RPMI8226 (cell line): ENCODE results near the gene MMP25.
"Not testable (repeated sequence)": the region's sequence is repeated elsewhere in the genome, so short reads cannot be mapped to it uniquely, and the experiment has no call there.

Experiments
- DNase-seq: peaks from one replicate; pipeline ENCODE4 v3.0.0-alpha.2; 2015

Gene MMP25

DNA sequence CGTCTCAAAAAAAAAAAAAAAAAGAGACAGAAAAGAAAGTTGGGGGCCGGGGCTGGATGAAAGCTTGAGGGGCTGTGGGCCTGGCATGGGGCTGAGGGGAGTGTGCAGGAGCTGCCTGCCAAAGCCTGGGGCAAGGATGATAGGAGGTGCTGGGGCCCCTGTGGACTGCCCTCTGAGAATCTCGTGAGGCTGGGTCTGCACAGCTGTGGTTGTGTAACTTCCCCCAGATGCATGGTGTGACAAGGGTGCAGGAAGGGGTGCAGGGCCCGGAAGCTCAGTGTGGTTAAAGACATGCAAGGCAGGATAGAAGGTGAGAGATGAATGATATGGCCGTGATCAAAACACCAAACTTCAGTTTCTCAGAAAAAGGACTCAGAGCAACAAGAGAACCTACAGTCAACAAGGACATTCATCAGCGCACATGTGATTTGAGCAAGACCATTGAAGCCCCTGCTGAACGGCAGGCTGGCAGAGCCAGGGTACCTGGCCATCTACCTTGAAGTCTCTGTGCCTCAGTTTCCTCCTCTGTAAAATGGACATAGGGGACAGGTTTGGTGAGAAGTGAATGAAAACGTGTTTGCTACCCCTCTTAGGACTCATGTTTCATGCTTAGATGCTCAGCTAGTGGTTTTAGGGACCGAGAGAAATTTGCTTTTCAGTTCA, 28.6 kb downstream of the MMP25 start:
- peak; percentile 40 for DNase-seq

DNA sequence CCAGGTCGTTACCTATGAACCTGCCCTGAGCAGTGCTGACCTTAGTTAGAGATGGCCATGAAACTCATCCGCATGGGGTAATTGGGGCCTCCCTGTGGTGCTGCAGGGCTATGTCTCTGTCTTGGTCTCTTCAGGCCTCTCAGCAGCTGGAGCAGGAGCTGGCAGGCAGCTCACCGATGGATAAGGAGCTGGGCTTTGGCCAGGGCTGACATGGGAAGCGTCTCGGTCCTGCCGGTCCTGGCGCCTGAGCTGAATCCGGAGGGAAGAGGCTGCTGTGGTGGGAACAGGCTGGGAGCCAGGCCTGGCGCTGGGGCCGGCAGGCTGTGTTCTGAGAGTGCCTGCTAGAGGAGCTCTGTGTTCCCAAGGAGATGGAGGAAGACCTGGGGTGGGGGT, 29.2 kb downstream of the MMP25 start:
- DNase-seq = no peak

DNA sequence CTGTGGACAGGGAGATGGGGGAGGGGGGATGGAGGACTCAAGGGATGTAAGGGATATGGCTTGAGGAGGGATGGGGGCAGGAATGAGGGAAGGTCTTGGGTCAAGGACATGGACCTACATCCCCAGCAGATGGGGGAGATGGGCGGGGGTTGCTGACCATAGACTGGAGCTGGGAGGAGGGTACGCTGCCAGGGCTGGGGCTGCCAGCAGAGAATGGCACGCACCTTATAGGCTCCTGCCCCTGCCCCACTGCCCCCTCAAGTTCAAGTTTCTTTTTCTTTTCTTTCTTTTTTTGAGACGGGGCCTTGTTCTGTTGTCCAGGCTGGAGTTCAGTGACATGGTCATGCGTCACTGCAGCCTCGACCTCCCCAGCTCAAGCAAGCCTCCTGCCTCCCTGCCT, 29.6 kb downstream of the MMP25 start:
- not testable (repeated sequence) for DNase-seq

DNA sequence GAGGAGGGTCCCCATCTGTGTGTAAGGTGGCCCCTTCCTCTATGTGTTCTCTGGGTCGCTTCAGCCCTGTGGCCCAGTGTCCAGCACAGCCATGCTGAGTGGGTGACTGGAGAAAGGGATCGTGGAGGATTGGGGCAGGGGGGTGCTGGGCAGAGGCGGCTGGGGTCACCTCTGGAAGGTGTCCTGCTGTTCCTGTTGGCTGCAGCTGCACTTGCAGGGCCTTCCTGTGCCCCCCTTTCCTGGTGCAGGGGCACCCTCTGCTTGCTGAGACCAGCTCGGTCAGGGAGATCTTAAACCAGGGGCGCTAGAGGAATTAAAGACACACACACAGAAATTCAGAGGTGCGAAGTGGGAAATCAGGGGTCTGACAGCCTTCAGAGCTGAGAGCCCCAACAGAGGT, 30.2 kb downstream of the MMP25 start:
- no peak for DNase-seq

DNA sequence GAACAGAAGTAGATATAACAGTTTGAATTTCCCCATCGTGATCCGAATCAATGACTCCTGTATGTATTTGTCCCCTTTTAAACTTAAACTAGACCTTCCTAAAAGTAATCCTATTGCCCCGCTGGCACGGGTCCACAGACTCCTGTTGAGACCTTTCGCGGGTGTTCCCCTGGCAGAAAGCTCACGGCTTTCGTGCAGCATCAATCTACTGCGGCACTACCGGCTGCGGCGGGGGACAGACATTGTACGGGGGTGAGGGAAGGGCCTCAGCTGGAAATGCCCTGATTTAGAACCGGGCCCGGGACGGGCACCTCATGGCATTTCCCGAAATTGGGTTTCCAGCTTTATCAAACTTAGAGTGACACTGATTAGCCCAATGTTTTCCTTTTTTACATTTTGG, 33.7 kb downstream of the MMP25 start:
- no peak for DNase-seq

DNA sequence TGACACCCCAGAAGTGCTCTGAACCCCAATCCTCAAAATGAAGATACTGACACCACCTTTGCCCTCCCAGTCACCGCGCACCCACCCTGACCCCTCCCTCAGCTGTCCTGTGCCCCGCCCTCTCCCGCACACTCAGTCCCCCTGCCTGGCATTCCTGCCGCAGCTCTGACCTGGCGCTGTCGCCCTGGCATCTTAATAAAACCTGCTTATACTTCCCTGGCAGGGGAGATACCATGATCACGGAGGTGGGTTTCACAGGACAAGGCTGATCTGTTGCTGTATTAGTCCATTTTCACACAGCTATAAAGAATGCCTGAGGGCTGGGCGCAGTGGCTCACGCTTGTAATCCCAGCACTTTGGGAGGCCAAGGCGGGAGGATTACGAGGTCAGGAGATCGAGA, 35.6 kb downstream of the MMP25 start:
- not testable (repeated sequence) for DNase-seq

DNA sequence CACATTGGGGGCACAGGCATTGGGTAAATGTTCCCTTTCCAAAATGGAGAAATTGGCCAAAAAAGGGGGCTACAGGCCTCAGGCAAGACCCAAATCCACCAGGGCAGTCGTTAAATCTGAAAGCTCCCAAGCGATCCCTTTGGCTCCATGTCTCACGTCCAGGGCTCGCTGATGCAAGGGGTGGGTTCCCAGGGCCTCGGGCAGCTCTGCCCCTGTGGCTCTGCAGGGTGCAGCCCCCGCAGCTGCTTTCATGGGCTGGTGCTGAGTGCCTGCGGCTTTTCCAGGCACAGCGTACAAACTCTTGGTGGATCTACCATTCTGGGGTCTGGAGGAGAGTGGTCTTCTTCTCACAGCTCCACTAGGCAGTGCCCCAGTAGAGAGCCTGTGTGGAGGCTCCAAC, 37.0 kb downstream of the MMP25 start:
- not testable (repeated sequence) for DNase-seq

DNA sequence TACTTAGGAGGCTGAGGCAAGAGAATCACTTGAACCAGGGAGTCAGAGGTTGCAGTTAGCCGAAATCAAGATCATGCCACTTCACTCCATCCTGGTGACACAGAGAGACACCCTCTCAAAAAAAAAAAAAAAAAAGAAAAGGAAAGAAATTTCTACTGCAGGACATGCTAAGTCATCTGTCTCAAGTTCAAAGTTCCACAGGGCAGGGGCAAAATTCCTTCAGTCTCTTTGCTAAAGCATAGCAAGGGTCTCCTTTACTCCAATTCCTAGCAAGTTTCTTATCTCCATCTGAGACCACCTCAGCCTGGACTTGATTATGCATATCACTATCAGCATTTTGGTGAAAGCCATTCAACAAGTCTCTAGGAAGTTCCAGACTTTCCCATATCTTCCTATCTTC, 38.1 kb downstream of the MMP25 start:
- DNase-seq = no peak

DNA sequence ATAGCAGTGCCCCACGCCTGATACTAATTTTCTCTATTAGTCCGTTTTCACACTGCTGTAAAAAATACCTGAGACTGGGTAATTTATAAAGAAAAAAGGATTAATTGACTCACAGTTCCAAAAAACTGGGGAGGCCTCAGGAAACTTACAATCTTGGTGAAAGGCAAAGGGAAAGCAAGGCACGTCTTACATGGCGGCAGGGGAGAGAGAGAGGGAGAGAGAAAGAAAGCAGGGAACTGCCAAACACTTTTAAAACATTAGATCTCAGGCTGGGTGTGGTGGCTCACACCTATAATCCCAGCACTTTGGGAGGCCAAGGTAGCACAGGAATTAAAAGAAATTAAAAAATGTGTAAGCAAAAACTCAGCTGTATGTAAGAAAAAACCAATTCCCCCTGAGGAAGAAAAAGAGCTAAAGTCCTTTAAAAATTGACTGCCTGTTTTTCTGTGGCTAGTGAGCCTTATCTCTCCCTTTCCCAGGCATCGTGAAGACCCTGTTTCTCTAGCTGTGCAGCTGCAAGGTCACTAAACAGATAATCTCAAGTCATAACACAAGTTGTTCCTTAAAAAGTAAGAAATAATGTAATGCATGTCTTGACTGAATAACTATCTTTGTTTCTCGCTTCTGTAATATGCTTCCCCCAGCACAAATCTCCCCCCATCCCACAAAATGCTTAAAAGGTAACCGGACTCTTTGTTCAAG, 38.8 kb downstream of the MMP25 start:
- no peak for DNase-seq

DNA sequence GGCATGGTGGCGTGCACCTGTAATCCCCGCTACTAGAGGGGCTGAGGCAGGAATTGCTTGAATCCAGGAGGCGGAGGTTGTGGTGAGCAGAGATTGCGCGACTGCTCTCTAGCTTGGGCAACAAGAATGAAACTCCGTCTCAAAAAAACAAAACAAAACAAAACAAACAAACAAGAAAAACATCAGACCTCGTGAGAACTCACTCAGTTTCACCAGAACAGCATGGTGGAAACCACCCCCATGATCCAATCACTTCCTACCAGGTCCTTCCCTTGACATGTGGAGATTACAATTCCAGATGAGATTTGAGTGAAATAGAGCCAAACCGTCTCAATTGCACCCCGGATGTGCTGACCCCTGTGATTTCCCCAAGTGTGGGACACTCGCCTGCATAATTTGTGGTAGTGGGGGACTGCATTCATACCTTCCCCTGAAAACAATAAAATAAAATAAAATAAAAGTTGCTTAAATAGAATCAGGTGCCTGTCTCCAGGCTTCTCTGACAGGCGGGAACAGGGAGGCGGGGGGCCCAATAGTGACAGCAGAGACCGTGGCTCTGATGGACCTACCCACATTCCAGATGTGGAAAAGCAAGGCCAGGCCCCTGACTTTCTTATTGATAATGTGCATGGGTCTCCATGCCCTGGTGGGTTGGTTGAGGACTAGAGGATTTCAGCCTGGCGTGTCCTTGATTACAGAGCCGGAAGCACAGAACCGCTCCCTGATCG, 39.7 kb downstream of the MMP25 start:
- no peak for DNase-seq

DNA sequence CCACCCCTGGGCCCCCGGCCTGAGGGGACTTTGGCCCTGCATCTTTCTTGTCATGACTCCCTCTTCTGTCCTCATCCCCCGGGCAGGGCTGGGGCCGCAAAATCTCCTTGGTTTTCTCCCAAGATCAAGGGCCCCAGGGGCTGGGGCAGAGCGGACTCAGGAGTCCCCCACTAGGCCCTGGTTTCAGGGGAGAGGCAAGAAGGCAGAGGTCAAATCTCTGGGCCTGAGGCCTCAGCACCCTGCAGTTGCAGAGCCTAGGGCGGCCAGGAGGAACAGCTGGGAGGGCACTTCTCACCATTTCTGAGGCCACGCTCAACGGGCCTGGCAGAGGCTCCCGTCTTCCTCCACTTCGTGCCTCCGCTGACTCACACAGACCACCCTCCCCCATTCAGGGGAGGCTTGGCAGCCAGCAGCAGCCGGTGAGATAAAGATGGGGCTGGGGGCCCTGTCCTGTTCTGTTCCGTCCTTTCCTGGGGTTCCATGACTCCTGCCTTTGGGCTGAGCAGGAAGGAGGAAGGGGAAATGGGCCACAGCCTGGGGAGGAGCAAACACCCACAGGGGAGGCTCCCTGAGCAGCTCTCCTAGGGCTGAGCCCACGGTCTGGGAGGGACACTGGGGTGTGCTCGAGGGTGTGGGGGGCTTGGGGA, 40.4 kb downstream of the MMP25 start:
- DNase-seq = no peak

DNA sequence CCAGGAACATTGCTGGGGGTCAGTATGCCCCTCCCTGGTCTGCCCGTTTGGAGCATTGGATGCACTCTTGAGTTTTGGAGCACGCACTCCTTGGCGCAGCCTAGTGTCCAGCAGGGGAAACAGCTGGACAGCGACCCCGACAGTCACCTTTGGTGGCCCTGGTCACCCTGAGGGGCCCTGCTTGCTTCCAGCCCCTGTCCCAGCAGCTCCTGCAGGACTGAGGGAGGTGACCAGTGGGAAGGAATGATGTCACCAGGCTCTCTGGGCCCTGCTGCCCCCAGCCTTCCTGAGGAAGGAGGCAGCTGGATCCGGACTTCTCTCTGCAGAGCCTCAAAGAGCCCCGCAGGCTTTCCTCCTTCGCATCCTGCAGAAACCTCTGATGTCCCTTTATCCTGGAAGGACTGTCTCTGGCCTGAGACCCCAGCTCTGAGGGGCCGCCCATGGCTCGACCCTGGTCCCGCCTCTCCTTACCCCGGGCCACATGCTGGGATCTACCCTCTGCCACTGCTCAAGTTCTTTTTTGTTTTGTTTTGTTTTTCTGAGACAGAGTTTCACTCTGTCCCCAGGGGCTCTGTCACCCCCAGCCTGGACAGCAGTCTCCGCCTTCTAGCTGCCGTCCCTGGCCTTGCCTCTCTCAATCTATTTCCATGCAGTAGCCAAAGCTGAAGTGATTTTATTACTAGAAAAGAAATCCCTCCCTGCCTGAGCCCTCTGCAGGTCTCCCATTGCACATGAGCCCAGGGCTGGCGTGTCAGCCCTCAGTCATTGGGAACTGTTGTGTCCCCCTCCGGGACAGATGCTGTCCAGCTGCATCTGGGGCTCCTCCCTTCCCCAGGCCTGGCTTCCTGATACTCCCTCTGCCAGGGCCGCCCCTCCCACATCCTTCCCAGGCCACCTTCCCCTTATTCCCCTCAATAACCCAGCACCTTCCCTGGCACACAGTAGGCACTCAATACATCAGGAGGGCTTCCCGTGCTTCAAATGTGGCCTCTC, 41.2 kb downstream of the MMP25 start:
- DNase-seq = no peak

DNA sequence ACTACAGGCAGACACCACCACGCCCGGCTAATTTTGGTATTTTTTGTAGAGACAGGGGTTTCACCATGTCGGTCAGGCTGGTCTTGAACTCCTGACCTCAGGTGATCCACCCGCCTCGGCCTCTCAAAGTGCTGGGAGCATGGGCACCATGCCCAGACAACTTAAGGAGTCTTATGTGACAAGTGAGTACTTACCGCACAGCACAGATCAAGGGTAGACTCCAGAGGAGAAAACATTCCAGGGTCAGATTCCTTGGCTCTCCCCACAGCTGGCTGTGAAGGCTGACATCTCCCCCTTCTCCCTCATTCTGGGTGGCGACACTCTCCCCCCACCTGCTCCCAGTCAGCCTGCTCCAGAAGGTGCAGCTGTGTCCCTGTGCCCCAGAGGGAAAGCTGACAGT, 42.1 kb downstream of the MMP25 start:
- no peak for DNase-seq

DNA sequence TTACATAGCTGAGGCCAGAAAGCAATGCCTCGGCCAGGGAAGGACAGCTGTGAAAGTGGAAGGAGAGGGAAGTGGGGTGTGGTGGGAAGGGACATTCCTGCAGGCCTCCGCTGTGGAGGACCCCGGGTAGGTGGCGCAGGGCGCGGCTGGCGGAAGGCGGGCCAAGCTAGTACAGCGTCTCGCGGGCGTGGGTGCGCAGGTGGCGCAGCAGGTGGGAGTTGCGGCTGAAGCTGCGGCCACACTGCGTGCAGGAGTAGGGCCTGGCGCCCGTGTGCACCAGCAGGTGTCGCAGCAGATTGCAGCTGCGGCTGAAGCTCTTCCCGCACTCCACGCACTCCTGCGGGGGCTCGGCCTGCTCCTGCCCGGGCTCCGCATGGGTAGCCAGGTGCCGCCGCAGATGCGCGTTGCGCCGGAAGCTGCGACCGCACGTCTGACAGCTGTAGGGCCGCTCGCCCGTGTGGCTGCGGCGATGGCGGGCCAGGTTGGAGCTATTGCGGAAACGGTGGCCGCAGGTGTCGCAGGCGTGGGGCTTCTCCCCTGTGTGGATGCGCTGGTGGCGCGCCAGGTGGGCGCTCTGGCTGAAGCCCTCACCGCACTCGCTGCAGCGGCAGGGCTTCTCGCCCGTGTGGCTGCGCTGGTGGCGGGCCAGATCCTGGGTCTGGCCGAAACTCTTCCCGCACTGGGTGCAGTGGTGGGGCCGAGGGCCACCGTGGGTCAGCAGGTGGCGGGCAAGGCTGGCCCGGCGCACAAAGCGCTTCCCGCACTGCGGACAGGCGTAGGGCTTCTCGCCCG, 42.8 kb downstream of the MMP25 start:
- no peak for DNase-seq

DNA sequence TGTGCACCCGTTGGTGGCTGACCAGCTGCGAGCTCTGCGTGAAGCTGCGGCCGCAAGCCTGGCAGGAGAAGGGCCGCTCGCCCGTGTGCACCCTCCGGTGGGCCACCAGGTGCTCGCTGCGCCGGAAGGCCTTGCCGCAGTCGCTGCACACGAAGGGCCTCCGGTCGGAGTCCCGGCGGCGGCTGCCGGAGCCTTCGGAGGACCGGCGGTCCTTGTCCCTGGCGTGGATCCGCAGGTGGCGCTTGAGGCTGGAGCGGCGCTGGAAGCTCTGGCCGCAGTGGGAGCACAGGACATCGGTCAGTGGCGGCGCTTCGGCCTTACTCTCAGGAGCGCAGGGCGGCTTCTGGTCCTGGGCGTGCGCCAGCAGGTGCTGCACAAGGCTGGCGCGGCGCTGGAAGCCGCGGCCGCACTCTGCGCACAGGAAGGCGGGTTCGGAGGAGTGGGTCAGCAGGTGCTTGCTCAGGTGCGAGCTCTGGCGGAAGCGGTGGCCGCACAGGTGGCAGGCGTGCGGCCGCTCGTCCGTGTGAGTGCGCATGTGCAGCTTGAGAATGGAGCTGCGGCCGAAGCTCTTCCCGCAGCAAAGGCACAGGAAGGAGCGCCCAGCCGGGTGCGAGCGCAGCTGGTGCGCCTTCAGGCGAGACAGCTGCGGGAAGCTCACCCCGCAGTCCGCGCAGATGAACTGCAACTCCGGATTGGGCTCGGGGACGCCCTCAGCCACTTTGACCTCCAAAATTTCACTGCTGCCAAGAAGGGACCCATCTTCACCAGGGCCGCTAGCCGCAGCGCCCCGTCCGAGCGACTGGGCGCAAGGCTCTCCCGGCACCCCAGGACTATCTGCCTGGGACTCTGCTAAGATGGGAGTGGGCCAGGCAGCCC, 43.6 kb downstream of the MMP25 start:
- no peak for DNase-seq

DNA sequence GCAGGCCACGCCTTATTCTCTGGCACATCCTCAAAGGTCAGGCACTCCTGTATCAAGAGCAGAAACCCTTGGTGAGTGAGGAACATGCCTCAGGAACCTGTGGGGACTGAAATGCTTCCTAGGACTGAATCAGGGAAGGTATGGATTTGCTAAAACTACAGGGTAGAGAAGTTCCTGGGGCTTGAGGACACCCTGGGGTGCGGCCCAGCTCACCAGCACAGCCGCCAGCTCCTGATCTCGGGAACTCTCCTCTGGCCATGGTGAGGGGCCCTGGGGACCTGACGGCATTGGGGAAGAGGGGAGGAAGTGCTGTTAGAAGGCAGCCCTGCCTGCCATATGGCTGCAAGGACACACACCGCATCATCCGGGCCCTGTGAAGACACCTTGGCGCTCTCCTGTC, 45.2 kb downstream of the MMP25 start:
- DNase-seq = no peak

DNA sequence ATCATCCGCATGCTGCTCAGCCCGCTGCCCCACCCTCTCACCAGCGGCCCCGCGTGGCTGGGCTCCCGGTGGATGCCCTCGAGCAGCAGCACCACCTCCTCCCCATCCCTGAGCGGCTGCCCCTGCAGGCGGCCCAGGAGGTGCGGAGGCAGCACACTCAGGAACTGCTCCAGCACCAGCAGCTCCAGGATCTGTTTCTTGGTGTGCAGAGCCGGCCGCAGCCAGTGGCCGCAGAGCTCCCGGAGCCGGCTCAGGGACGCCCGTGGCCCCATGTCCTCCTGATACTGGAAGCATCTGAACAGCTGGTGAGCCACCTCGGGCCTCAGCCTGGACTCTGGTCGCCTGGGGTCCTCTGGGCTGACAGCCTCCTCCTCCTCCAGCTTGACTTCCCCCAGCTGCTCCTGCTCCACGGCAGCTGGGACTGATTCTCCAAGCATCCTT, 46.2 kb downstream of the MMP25 start:
- no peak for DNase-seq

DNA sequence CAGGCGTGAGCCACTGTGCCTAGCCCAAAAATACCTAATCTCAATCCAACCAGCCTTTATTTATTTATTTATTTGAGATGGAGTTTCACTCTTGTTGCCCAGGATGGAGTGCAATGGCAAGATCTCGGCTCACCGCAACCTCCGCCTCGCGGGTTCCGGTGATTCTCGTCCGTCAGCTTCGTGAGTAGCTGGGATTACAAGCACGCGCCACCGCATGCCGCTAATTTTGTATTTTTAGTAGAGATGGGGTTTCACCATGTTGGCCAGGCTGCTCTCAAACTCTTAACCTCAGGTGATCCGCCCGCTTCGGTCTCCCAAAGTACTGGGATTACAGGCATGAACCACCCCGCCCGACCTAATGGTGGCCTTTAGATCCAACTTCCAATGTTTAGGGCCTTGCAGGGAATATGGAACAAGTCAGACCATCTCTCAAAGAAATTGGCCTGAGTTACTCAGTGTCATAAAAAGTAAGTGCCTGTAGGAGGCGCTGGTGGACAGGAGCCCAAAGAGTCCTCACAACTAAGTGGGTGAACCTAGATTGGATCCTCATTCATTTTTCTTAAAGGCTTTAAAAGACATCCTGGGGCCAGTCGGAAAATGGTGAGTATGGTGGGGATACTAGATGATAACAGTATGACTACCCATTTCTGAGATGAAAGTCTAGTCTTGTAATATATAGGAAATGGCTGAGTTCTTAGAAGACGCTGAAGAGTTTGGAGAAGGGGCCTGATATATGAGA, 48.1 kb downstream of the MMP25 start:
- DNase-seq = peak; percentile 76

DNA sequence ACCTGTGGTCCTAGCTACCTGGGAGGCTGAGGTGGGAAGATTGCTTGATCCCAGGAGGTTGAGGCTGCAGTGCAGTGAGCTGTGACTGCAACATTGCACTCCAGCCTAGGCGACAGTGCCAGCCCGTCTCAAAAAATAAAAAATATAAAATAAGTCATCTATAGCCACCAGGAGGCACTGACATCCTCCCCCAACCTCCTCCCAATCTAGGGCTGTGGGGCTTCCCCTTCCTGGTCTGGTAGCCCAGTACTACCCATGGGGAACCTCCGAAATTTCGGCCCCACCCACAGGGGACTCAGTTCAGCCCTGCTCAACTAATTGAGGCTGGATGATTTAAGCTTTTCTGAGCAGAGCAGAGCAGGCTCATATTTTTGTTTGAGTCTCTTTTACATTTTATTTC, 49.5 kb downstream of the MMP25 start:
- peak; percentile 77 for DNase-seq

DNA sequence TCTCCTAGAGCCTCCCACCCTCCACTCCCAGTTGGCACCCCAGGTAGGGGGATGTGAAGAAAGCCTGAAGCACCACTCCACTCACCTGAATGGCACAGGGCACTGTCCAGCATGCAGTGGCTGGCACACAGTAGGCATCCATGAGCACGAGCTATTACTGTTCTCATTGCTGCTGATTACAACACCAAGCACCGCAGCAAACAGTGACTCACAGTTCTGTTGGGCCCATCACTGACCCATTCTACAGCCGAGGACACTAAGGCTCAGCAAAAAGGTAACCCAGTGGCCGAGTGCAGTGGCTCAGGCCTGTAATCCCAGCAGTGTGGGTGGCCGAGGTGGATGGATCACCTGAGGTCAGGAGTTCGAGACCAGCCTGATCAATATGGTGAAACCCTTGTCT, 50.0 kb downstream of the MMP25 start:
- no peak for DNase-seq
